ENCODE results near the gene SMARCA2. TPM values are rescaled to one million over a fixed set of nuclear protein-coding genes. Genes with fewer than 3 reads are reported as not detected.

SMARCA2 gene
- total and polyA plus RNA-seq, 9 of the 15 experiments (the other 6 are each of a cell fraction or from before 2014, with no cell fraction given): 8.0 to 34.8 (median 25.5) TPM

GRCh38 chr9:2109069-2109650 is 94.0 kb downstream of the SMARCA2 start:
- Histone ChIP-seq H3K79me2 (ENCODE audit: control insufficient read depth, insufficient read depth, low read length) (no peaks in the 10 kb centered on the region), H3K4me3 (no peak overlapping the region), H3K27me3 (ENCODE audit: control insufficient read depth in 2 of 2, insufficient read depth in 2 of 2, low read length in 2 of 2) (no peaks in the 10 kb centered on the region), H3K27ac (ENCODE audit: extremely low read depth, low read depth, low read length) (no peak overlapping the region), H4K20me1 (replicated peaks; ENCODE audit: control insufficient read depth, insufficient read depth, low read length) (no peaks in the 10 kb centered on the region), H3K9ac (ENCODE audit: insufficient read depth in 1 of 2, low read depth in 2 of 2, low read length in 2 of 2) (no peak overlapping the region), H3K9me3 (replicated peaks; ENCODE audit: control insufficient read depth, insufficient read depth, low read depth, low read length) (no peaks in the 10 kb centered on the region), H3K9me1 (ENCODE audit: control insufficient read depth, insufficient read depth, low read length) (no peaks in the 10 kb centered on the region), H2AFZ (ENCODE audit: low read depth, low read length) (no peak overlapping the region), H3K36me3 (ENCODE audit: control insufficient read depth, insufficient read depth, low read length) (peaks cover 17% of the 10 kb centered on the region; the same call in 1 of the 3 replicates), H3K4me2 (ENCODE audit: insufficient read depth, low read length) (no peak overlapping the region), H3K4me1 (replicated peaks in 1 of 2; ENCODE audit: control insufficient read depth in 2 of 2, insufficient read depth in 2 of 2, low read length in 2 of 2) (no peaks in the 10 kb centered on the region)
- POLR2A ChIA-PET: no interaction called here
- ATAC-seq (no peak), DNase-seq (ENCODE audit: extremely low read depth in 1 of 4, low spot score in 3 of 4) (no peak), FAIRE-seq (no peak)
- TF ChIP-seq USF1 (CRISPR knock-in tag; IDR thresholded peaks at IDR 0.05): no peak
- TF ChIP-seq TFE3 (CRISPR knock-in tag; IDR thresholded peaks at IDR 0.05): no peak
- TF ChIP-seq NFXL1 (CRISPR knock-in tag; IDR thresholded peaks at IDR 0.05): no peak
- TF ChIP-seq NEUROD1 (IDR thresholded peaks at IDR 0.05; ENCODE audit: borderline replicate concordance, low read depth, low read length, partially characterized antibody): no peak
- no peak for TF ChIP-seq ZSCAN32 (CRISPR knock-in tag; IDR thresholded peaks at IDR 0.05)
- no peak for TF ChIP-seq HCFC1 (IDR thresholded peaks at IDR 0.05; ENCODE audit: low read depth, low read length)
- no peak for TF ChIP-seq ZNF75A (CRISPR knock-in tag; IDR thresholded peaks at IDR 0.05)
- no peak for TF ChIP-seq ZNF140 (CRISPR knock-in tag; IDR thresholded peaks at IDR 0.05)
- no peak for TF ChIP-seq IRF2 (CRISPR knock-in tag; IDR thresholded peaks at IDR 0.05)
- no peak for TF ChIP-seq GMEB1 (CRISPR knock-in tag; IDR thresholded peaks at IDR 0.05)
- TF ChIP-seq HDAC3 (IDR thresholded peaks at IDR 0.05; ENCODE audit: borderline replicate concordance, partially characterized antibody): no peak
- no TSS peak for BruUV-seq (replicated peaks)
- WGBS (ENCODE audit: insufficient coverage, low coverage, missing lambda C conversion rate): 78% methylated on average over 1 of the region's 2 CpGs
- intact Hi-C loops (cut with micrococcal nuclease): no loop called here
- in situ Hi-C loops (cut with MboI): no loop called here
- CTCF ChIA-PET (ENCODE audit: low intra/inter-chr PET ratio): no interaction called here

Measured in K562 (cell line).